IPS DF 4.7 (cell line): ENCODE results near the gene FOXO3.
"Not testable (repeated sequence)": the region's sequence is repeated elsewhere in the genome, so short reads cannot be mapped to it uniquely, and the experiment has no call there.

Source experiments
- DNase-seq: peaks from one replicate; pipeline ENCODE4 v3.0.0-alpha.2; 2013; ENCODE audit warnings: low spot score; ENCODE audit errors: extremely low read depth

Gene FOXO3

GRCh38 chr6:108560463-108561308 is at the start of gene FOXO3:
TSS of gene FOXO3 (plus strand) at chr6:108560917. CDS start at chr6:108561209, 292 bp downstream.
- no peak for DNase-seq

GRCh38 chr6:108518714-108519576 is 41.8 kb upstream of the FOXO3 start:
- no peak for DNase-seq

- DNase-seq, result no peak
Measured at GRCh38 chr6:108521616-108522107, 39.1 kb upstream of the FOXO3 start.

- no peak for DNase-seq
Measured at GRCh38 chr6:108523697-108524096, 37.0 kb upstream of the FOXO3 start.

- no peak for DNase-seq
Measured at GRCh38 chr6:108524528-108525248, 36.0 kb upstream of the FOXO3 start.

GRCh38 chr6:108526739-108527174 is 34.0 kb upstream of the FOXO3 start:
- DNase-seq, result no peak

GRCh38 chr6:108528878-108529277 is 31.8 kb upstream of the FOXO3 start:
- no peak for DNase-seq

- DNase-seq, result no peak
Measured at GRCh38 chr6:108531332-108531731, 29.4 kb upstream of the FOXO3 start.

GRCh38 chr6:108535114-108535742 is 25.5 kb upstream of the FOXO3 start:
- DNase-seq, result no peak

GRCh38 chr6:108535920-108536535 is 24.7 kb upstream of the FOXO3 start:
- not testable (repeated sequence) for DNase-seq

GRCh38 chr6:108541843-108542759 is 18.6 kb upstream of the FOXO3 start:
- no peak for DNase-seq

- DNase-seq, result no peak
Measured at GRCh38 chr6:108543175-108543940, 17.4 kb upstream of the FOXO3 start.

GRCh38 chr6:108544606-108545005 is 16.1 kb upstream of the FOXO3 start:
- no peak for DNase-seq

- DNase-seq, result no peak
Measured at GRCh38 chr6:108546079-108547049, 14.4 kb upstream of the FOXO3 start.

GRCh38 chr6:108549241-108549640 is 11.5 kb upstream of the FOXO3 start:
- no peak for DNase-seq

GRCh38 chr6:108549741-108550140 is 11.0 kb upstream of the FOXO3 start:
- DNase-seq, result no peak

- no peak for DNase-seq
Measured at GRCh38 chr6:108550256-108550655, 10.5 kb upstream of the FOXO3 start.
